Activated CD4-positive, alpha-beta memory T cell treated with anti-CD3 and anti-CD28 coated beads, Interleukin-2, amount 10 ng/mL, durations not matched to agents 7 days and 5 days (primary cell): ENCODE results near the gene WWC2. TPM values are rescaled to one million over a fixed set of nuclear protein-coding genes. Genes with fewer than 3 reads are reported as not detected.
"Not testable (repeated sequence)": the region's sequence is repeated elsewhere in the genome, so short reads cannot be mapped to it uniquely, and the experiment has no call there.

Source experiments
- CTCF ChIA-PET: fragments of 350-600 bp; sonication (Branson Sonifier 250); formaldehyde crosslinking; loops from one replicate; lab custom pipeline; 2021; ENCODE audit warnings: antibody characterized with exemption, inconsistent platforms; lab: Charles Lee
- POLR2A ChIA-PET: fragments of 350-600 bp; sonication (Branson Sonifier 250); formaldehyde crosslinking; loops from one replicate; lab custom pipeline; 2021; ENCODE audit warnings: antibody characterized with exemption; lab: Charles Lee
- DNase-seq: peaks from one replicate; pipeline ENCODE4 v3.0.0-alpha.2; 2020
- H3K27ac Mint-ChIP-seq: one replicate; pipeline ENCODE4 v1.8.0; 2021; ENCODE audit warnings: mild to moderate bottlenecking, mixed read lengths
- H3K27me3 Mint-ChIP-seq: one replicate; pipeline ENCODE4 v1.8.0; 2021; ENCODE audit warnings: mixed read lengths
- H3K36me3 Mint-ChIP-seq: one replicate; pipeline ENCODE4 v1.8.0; 2021; ENCODE audit warnings: low read depth, mixed read lengths
- H3K4me1 Mint-ChIP-seq: one replicate; pipeline ENCODE4 v1.8.0; 2021; ENCODE audit warnings: mixed read lengths
- H3K4me3 Mint-ChIP-seq: one replicate; pipeline ENCODE4 v1.8.0; 2021; ENCODE audit warnings: mild to moderate bottlenecking, mixed read lengths
- H3K9me3 Mint-ChIP-seq: one replicate; pipeline ENCODE4 v1.8.0; 2021; ENCODE audit warnings: mixed read lengths
- total RNA-seq, 2 experiments: library from RNA; stranded (reverse); gene quantifications; one replicate each; pipeline ENCODE4 v1.2.3, GENCODE V29; 2021

WWC2 gene
- total RNA-seq, 2 experiments from 2014 or later: 0.23 to 0.28 TPM

- ChIA-PET CTCF (no interaction called here), POLR2A (no interaction called here)
- Mint-ChIP-seq H3K27me3 (no peaks in the 10 kb centered on the region), H3K4me1 (no peaks in the 10 kb centered on the region), H3K9me3 (no peaks in the 10 kb centered on the region), H3K4me3 (no peak overlapping the region), H3K27ac (no peak overlapping the region), H3K36me3 (no peaks in the 10 kb centered on the region)
- DNase-seq: no peak
Measured at GRCh38 chr4:183314806-183315205, 215.7 kb downstream of the WWC2 start.

GRCh38 chr4:183318656-183319055 lies 219.6 kb downstream of the WWC2 start:
- H3K9me3 Mint-ChIP-seq: no peaks in the 10 kb centered on the region
- H3K36me3 Mint-ChIP-seq: no peaks in the 10 kb centered on the region
- CTCF ChIA-PET: no interaction called here
- peaks cover 7% of the 10 kb centered on the region for H3K4me1 Mint-ChIP-seq
- no peak overlapping the region for H3K4me3 Mint-ChIP-seq
- DNase-seq: no peak
- no peak overlapping the region for H3K27ac Mint-ChIP-seq
- POLR2A ChIA-PET: no interaction called here
- no peaks in the 10 kb centered on the region for H3K27me3 Mint-ChIP-seq

- no peak for DNase-seq
- Mint-ChIP-seq H3K4me3 (no peak within 1 kb of the TSS), H3K36me3 (no peaks in the 10 kb centered on the region), H3K27me3 (no peaks in the 10 kb centered on the region), H3K9me3 (no peaks in the 10 kb centered on the region), H3K27ac (no peak within 1 kb of the TSS), H3K4me1 (peaks cover 7% of the 10 kb centered on the region)
- CTCF ChIA-PET: interaction anchor here (0.5 kb wide), 1 partner anchor 482 kb away, joined by 5 read pairs; no protein-coding TSS in a partner anchor
- POLR2A ChIA-PET: no interaction called here
Measured at GRCh38 chr4:183320211-183321059, 221.4 kb downstream of the WWC2 start, which contains the start of gene CLDN22. CLDN22 (minus strand) TSS chr4:183320276; CDS start chr4:183320218, 58 bp downstream.

GRCh38 chr4:183321079-183321478 lies 222.0 kb downstream of the WWC2 start:
- Mint-ChIP-seq H3K9me3 (no peaks in the 10 kb centered on the region), H3K36me3 (no peaks in the 10 kb centered on the region), H3K4me3 (no peak overlapping the region), H3K4me1 (peaks cover 7% of the 10 kb centered on the region), H3K27me3 (no peaks in the 10 kb centered on the region), H3K27ac (no peak overlapping the region)
- DNase-seq: no peak
- ChIA-PET POLR2A (no interaction called here), CTCF (interaction anchor here (0.5 kb wide), 1 partner anchor 483 kb away, joined by 5 read pairs; no protein-coding TSS in a partner anchor)

- Mint-ChIP-seq H3K4me1 (peaks cover 7% of the 10 kb centered on the region), H3K36me3 (no peaks in the 10 kb centered on the region), H3K27me3 (no peaks in the 10 kb centered on the region), H3K27ac (no peak overlapping the region), H3K4me3 (no peak overlapping the region), H3K9me3 (no peaks in the 10 kb centered on the region)
- CTCF ChIA-PET: interaction anchor here (0.5 kb wide), 1 partner anchor 483 kb away, joined by 5 read pairs; no protein-coding TSS in a partner anchor
- POLR2A ChIA-PET: no interaction called here
- no peak for DNase-seq
Measured at GRCh38 chr4:183321516-183321915, 222.5 kb downstream of the WWC2 start.

GRCh38 chr4:183322326-183322725 lies 223.3 kb downstream of the WWC2 start, which contains the start of gene CLDN24:
CLDN24 (minus strand) TSS chr4:183322426; CDS start chr4:183322426, 0 bp downstream.
- Mint-ChIP-seq H3K36me3 (no peaks in the 10 kb centered on the region), H3K27ac (no peak within 1 kb of the TSS), H3K27me3 (no peaks in the 10 kb centered on the region), H3K4me3 (no peak within 1 kb of the TSS), H3K9me3 (no peaks in the 10 kb centered on the region), H3K4me1 (peaks cover 7% of the 10 kb centered on the region)
- DNase-seq: no peak
- ChIA-PET CTCF (no interaction called here), POLR2A (no interaction called here)

- ChIA-PET POLR2A (no interaction called here), CTCF (no interaction called here)
- H3K36me3 Mint-ChIP-seq: no peaks in the 10 kb centered on the region
- no peaks in the 10 kb centered on the region for H3K9me3 Mint-ChIP-seq
- no peak for DNase-seq
- H3K27me3 Mint-ChIP-seq: no peaks in the 10 kb centered on the region
- H3K4me3 Mint-ChIP-seq: no peak overlapping the region
- no peak overlapping the region for H3K27ac Mint-ChIP-seq
- peaks cover 7% of the 10 kb centered on the region for H3K4me1 Mint-ChIP-seq
Measured at GRCh38 chr4:183323295-183323694, 224.2 kb downstream of the WWC2 start.

- DNase-seq, H3K36me3 Mint-ChIP-seq, CTCF ChIA-PET, H3K9me3 Mint-ChIP-seq, H3K4me1 Mint-ChIP-seq, H3K27me3 Mint-ChIP-seq, H3K4me3 Mint-ChIP-seq, H3K27ac Mint-ChIP-seq: not testable (repeated sequence)
- POLR2A ChIA-PET: interaction anchor here (0.7 kb wide), 1 partner anchor 37 kb away, joined by 3 read pairs; no protein-coding TSS in a partner anchor
Measured at GRCh38 chr4:183324056-183324455, 225.0 kb downstream of the WWC2 start.

GRCh38 chr4:183324619-183325018 lies 225.6 kb downstream of the WWC2 start:
- Mint-ChIP-seq H3K27ac (no peak overlapping the region), H3K27me3 (no peaks in the 10 kb centered on the region)
- POLR2A ChIA-PET: no interaction called here

GRCh38 chr4:183326387-183326786 lies 227.3 kb downstream of the WWC2 start:
- H3K9me3 Mint-ChIP-seq, CTCF ChIA-PET, H3K27ac Mint-ChIP-seq, H3K27me3 Mint-ChIP-seq, POLR2A ChIA-PET, H3K4me1 Mint-ChIP-seq, H3K36me3 Mint-ChIP-seq, DNase-seq, H3K4me3 Mint-ChIP-seq: not testable (repeated sequence)

More at GRCh38 chr4:183324619-183325018, 225.6 kb downstream of the WWC2 start:
- CTCF ChIA-PET: no interaction called here
- Mint-ChIP-seq H3K36me3 (no peaks in the 10 kb centered on the region), H3K4me1 (peaks cover 7% of the 10 kb centered on the region), H3K9me3 (no peaks in the 10 kb centered on the region), H3K4me3 (no peak overlapping the region)
- DNase-seq: no peak

GRCh38 chr4:183326853-183327252 lies 227.8 kb downstream of the WWC2 start:
- H3K4me1 Mint-ChIP-seq: no peaks in the 10 kb centered on the region
- DNase-seq: no peak
- H3K9me3 Mint-ChIP-seq: no peaks in the 10 kb centered on the region

GRCh38 chr4:183327827-183328226 lies 228.8 kb downstream of the WWC2 start:
- Mint-ChIP-seq H3K4me1 (no peaks in the 10 kb centered on the region), H3K4me3 (no peak overlapping the region), H3K27me3 (peaks cover 2% of the 10 kb centered on the region), H3K27ac (no peak overlapping the region), H3K36me3 (no peaks in the 10 kb centered on the region), H3K9me3 (no peaks in the 10 kb centered on the region)
- ChIA-PET CTCF (no interaction called here), POLR2A (no interaction called here)
- no peak for DNase-seq

More at GRCh38 chr4:183326853-183327252, 227.8 kb downstream of the WWC2 start:
- no peaks in the 10 kb centered on the region for H3K36me3 Mint-ChIP-seq
- CTCF ChIA-PET: no interaction called here
- H3K27ac Mint-ChIP-seq: no peak overlapping the region
- H3K4me3 Mint-ChIP-seq: no peak overlapping the region
- no peaks in the 10 kb centered on the region for H3K27me3 Mint-ChIP-seq
- POLR2A ChIA-PET: no interaction called here

- H3K4me1 Mint-ChIP-seq: no peaks in the 10 kb centered on the region
- ChIA-PET CTCF (no interaction called here), POLR2A (no interaction called here)
- no peaks in the 10 kb centered on the region for H3K36me3 Mint-ChIP-seq
- no peak overlapping the region for H3K4me3 Mint-ChIP-seq
- H3K27ac Mint-ChIP-seq: no peak overlapping the region
- H3K27me3 Mint-ChIP-seq: peaks cover 6% of the 10 kb centered on the region
- H3K9me3 Mint-ChIP-seq: no peaks in the 10 kb centered on the region
- DNase-seq: no peak
Measured at GRCh38 chr4:183328832-183329231, 229.8 kb downstream of the WWC2 start.
